Body of pancreas (tissue), 4 donors: ENCODE measurements around the gene TLL2.

ENCODE experiments used
- POLR2A ChIP-seq, 3 donors: fragments of 450-650 bp; IDR thresholded peaks; one replicate each; pipeline ENCODE4 v1.6.1; 2016; ENCODE audit warnings: antibody characterized with exemption in 3 of 3, mild to moderate bottlenecking in 2 of 3
- TF ChIP-seq, protein P1 (sequence below), 7 experiments: fragments of 450-650 bp in 4 of 7; fragments of 200-600 bp in 3 of 7; sonication (generic) in 3 of 7; IDR thresholded peaks; one replicate each; pipeline ENCODE4 v1.5.1; 2016 to 2019; ENCODE audit warnings: antibody characterized with exemption in 7 of 7

DNA sequence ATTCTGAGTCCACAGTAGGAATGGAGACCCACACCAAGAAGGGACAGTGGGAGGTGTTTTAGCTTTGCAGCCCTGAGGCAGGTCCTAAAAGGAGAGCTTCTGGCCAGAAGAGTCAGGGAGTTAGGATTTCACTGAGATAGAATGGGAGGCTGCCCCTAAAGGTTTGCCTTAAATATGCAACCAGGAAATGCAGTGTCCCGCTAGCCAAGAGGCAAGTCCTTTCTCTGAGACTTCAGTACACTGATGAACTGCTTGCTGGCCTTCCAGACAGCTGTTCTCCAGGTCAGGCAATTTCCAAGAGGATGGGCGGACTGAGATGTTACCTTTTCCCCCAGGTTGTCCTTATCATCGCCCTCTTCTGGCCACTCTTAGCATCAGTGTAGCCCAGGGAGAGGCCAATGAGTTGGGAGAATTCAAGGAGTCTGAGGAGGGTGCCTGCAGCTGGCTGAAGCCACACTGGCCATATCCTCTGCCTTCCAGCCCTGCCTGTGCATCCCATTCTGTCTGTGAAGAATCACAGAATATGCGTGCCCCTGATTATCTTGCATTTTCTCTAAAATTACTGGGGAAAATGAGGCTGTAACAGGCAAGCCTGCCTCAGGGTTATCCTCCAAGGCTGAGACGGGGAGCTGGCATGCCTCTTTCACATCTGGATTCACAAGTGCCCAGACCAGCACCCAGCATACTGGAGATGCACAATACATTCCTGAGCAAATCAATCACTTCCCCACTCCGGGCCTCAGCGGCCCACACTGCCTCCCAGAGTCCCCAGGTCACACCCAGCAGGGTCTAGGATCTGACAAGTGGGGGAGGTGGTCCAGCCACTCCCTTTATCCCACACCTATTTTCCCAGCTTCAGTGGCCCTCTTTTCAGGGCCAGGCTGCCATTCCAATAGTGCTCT lies 2.4 kb downstream of the TLL2 start:
- TF ChIP-seq, protein P1, sequence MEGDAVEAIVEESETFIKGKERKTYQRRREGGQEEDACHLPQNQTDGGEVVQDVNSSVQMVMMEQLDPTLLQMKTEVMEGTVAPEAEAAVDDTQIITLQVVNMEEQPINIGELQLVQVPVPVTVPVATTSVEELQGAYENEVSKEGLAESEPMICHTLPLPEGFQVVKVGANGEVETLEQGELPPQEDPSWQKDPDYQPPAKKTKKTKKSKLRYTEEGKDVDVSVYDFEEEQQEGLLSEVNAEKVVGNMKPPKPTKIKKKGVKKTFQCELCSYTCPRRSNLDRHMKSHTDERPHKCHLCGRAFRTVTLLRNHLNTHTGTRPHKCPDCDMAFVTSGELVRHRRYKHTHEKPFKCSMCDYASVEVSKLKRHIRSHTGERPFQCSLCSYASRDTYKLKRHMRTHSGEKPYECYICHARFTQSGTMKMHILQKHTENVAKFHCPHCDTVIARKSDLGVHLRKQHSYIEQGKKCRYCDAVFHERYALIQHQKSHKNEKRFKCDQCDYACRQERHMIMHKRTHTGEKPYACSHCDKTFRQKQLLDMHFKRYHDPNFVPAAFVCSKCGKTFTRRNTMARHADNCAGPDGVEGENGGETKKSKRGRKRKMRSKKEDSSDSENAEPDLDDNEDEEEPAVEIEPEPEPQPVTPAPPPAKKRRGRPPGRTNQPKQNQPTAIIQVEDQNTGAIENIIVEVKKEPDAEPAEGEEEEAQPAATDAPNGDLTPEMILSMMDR (IDR thresholded peaks at IDR 0.05) = peak in 6 of 7 experiments; percentile 23 to 61 (median 55)
- no peak for TF ChIP-seq POLR2A (IDR thresholded peaks at IDR 0.05)
